Nephron (organoid): ENCODE data around the gene PDE4B.
"Not testable (repeated sequence)": the region's sequence is repeated elsewhere in the genome, so short reads cannot be mapped to it uniquely, and the experiment has no call there.

Experiments
- H3K27ac Mint-ChIP-seq, 3 experiments: 2 replicates each; pipeline ENCODE4 v1.8.0; 2020; ENCODE audit warnings: mixed read lengths in 3 of 3, mild to moderate bottlenecking in 2 of 3, moderate library complexity in 1 of 3
- H3K27me3 Mint-ChIP-seq: 2 replicates; pipeline ENCODE4 v1.8.0; 2021; ENCODE audit warnings: low read depth, mild to moderate bottlenecking, moderate library complexity, mixed read lengths
- H3K36me3 Mint-ChIP-seq: 2 replicates; pipeline ENCODE4 v1.8.0; 2020; ENCODE audit warnings: low read depth, mixed read lengths
- H3K4me1 Mint-ChIP-seq: 2 replicates; pipeline ENCODE4 v1.8.0; 2020; ENCODE audit warnings: mixed read lengths
- H3K4me3 Mint-ChIP-seq, 3 experiments: 2 replicates each; pipeline ENCODE4 v1.8.0; 2020; ENCODE audit warnings: mild to moderate bottlenecking in 3 of 3, mixed read lengths in 3 of 3, moderate library complexity in 2 of 3
- H3K9me3 Mint-ChIP-seq: 2 replicates; pipeline ENCODE4 v1.8.0; 2020; ENCODE audit warnings: mixed read lengths
- TF ChIP-seq, protein P1 (sequence below), 3 experiments: fragments of 200-600 bp; sonication (generic); IDR thresholded peaks; one replicate each; pipeline ENCODE4 v1.5.0; 2021; ENCODE audit warnings: antibody characterized with exemption in 3 of 3; ENCODE audit not compliant: unreplicated experiment in 3 of 3

The PDE4B gene

DNA sequence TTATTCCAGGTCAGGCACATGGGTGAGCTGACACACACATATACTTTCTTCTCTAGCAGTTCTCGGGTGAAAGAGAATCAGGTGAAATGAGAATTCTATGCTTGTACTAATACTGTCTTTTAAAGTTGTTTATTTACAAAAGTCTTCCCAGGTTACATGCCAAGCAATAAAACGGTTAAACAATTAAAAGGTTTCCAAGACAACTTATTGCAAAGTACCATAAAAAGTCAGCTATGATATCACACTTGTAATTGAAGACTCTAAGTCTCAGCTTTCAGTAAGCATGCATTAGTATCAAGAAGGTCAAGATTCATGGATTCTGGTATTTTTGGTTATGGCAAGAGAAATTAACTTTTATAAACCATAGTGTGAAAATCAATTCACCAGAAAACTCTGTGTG, 171.4 kb downstream of the PDE4B start:
- H3K9me3 Mint-ChIP-seq = peaks cover 12% of the 10 kb centered on the region
- H3K4me3 Mint-ChIP-seq = no peak overlapping the region
- H3K27ac Mint-ChIP-seq = no peak overlapping the region
- no peaks in the 10 kb centered on the region for H3K36me3 Mint-ChIP-seq
- TF ChIP-seq, protein P1, sequence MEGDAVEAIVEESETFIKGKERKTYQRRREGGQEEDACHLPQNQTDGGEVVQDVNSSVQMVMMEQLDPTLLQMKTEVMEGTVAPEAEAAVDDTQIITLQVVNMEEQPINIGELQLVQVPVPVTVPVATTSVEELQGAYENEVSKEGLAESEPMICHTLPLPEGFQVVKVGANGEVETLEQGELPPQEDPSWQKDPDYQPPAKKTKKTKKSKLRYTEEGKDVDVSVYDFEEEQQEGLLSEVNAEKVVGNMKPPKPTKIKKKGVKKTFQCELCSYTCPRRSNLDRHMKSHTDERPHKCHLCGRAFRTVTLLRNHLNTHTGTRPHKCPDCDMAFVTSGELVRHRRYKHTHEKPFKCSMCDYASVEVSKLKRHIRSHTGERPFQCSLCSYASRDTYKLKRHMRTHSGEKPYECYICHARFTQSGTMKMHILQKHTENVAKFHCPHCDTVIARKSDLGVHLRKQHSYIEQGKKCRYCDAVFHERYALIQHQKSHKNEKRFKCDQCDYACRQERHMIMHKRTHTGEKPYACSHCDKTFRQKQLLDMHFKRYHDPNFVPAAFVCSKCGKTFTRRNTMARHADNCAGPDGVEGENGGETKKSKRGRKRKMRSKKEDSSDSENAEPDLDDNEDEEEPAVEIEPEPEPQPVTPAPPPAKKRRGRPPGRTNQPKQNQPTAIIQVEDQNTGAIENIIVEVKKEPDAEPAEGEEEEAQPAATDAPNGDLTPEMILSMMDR (IDR thresholded peaks at IDR 0.05; ENCODE audit: unreplicated experiment in 3 of 3) = no peak
- H3K4me1 Mint-ChIP-seq = peaks cover 23% of the 10 kb centered on the region
- H3K27me3 Mint-ChIP-seq = no peaks in the 10 kb centered on the region

DNA sequence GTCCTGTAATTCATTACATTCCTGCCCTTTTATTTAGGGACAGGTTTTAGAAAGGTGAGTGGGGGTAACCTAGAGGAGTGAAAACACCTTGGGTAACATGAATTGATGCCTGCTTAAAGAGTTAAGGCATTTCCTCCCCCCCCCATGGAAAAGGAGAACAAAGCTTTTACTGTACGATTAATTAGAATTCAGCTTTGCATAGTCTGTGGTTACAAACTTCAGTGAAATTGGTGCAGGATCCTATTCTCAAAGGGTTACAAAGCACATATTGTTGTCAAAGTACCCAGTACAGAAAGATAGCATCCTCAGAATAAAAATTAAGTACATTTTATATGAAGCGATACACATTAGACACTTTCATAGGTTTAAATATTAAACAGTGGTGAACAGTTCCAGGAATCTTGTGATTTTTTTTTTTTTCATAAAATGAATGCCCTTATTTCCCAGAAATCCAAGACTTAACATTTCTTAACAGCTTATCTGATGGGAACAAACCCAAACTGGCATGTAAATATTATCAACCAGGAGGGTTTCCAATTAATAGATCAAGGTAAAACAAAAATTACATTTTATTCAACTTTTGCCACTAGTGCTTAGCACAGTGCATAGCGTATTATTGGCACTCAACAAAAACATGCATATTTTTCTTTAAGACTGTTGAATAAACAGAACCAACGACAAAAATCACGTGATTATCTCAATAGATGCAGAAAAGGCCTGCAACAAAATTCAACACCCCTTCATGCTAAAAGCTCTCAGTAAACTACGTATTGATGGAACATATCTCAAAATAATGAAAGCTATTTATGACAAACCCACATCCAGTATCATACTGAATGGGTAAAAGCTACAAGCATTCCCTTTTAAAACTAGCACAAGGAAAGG, 172.7 kb downstream of the PDE4B start:
- Mint-ChIP-seq H3K9me3 (peaks cover 12% of the 10 kb centered on the region), H3K4me3 (no peak overlapping the region), H3K27ac (no peak overlapping the region)

DNA sequence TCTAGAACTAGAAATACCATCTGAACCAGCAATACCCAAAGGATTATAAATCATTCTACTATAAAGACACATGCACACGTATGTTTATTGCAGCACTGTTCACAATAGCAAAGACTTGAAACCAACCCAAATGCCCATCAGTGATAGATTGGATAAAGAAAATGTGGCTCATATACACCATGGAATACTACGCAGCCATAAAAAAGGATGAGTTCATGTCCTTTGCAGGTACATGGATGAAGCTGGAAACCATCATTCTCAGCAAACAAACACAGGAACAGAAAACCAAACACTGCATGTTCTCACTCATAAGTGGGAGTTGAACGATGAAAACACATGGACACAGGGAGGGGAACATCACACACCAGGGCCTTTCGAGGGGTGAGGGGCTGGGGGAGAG, 174.8 kb downstream of the PDE4B start:
- Mint-ChIP-seq H3K4me1 (peaks cover 10% of the 10 kb centered on the region), H3K9me3 (peaks cover 12% of the 10 kb centered on the region)
- not testable (repeated sequence) for H3K36me3 Mint-ChIP-seq, H3K4me3 Mint-ChIP-seq, H3K27me3 Mint-ChIP-seq, H3K27ac Mint-ChIP-seq

More for the DNA sequence above, 172.7 kb downstream of the PDE4B start:
- no peaks in the 10 kb centered on the region for H3K36me3 Mint-ChIP-seq
- H3K27me3 Mint-ChIP-seq = no peaks in the 10 kb centered on the region
- TF ChIP-seq, protein P1 (IDR thresholded peaks at IDR 0.05; ENCODE audit: unreplicated experiment in 3 of 3) = no peak
- H3K4me1 Mint-ChIP-seq = peaks cover 16% of the 10 kb centered on the region

DNA sequence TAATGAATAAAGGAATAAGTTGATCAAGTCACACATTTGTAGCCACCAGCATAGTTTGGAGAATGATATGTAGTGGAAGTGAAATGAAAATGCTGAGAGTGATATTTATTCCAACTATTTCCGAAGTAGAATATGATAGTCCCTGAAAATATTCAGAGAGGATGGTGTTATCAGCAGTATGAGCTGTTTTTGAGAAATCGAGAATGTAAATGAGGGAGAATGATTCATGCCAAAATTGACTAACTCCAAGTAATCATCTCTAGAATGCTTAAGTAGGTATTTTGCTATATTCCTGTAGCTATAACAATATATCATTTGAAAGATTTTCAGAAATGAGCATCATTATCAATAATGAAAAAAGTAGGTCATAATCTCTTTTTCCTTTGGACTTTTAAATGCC, 178.9 kb downstream of the PDE4B start:
- H3K4me1 Mint-ChIP-seq = no peaks in the 10 kb centered on the region
- H3K36me3 Mint-ChIP-seq = peaks cover 1% of the 10 kb centered on the region
- TF ChIP-seq, protein P1 (IDR thresholded peaks at IDR 0.05; ENCODE audit: unreplicated experiment in 3 of 3) = no peak
- H3K27me3 Mint-ChIP-seq = no peaks in the 10 kb centered on the region
- no peak overlapping the region for H3K4me3 Mint-ChIP-seq
- H3K27ac Mint-ChIP-seq = no peak overlapping the region
- H3K9me3 Mint-ChIP-seq = peaks cover 18% of the 10 kb centered on the region

DNA sequence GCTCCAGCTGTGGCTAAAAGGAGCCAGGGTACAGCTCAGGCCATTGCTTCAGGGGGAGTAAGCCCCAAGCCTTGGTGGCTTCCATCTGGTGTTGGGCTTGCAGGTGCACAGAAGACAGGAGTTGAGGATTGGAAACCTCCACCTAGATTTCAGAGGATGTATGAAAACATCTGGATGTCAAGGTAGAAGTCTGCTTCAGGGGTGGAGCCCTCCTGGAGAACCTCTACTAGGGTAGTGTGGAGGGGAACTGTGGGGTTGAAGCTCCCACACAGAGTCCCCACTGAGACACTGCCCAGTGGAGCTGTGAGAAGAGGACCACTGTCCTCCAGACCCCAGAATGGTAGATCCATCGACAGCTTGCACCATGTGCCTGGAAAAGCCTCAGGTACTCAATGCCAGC, 183.0 kb downstream of the PDE4B start:
- Mint-ChIP-seq H3K36me3 (peaks cover 4% of the 10 kb centered on the region), H3K4me1 (peaks cover 19% of the 10 kb centered on the region), H3K27me3 (no peaks in the 10 kb centered on the region), H3K27ac (no peak overlapping the region), H3K9me3 (peaks cover 12% of the 10 kb centered on the region), H3K4me3 (no peak overlapping the region)
- TF ChIP-seq, protein P1 (IDR thresholded peaks at IDR 0.05; ENCODE audit: unreplicated experiment in 3 of 3) = no peak

DNA sequence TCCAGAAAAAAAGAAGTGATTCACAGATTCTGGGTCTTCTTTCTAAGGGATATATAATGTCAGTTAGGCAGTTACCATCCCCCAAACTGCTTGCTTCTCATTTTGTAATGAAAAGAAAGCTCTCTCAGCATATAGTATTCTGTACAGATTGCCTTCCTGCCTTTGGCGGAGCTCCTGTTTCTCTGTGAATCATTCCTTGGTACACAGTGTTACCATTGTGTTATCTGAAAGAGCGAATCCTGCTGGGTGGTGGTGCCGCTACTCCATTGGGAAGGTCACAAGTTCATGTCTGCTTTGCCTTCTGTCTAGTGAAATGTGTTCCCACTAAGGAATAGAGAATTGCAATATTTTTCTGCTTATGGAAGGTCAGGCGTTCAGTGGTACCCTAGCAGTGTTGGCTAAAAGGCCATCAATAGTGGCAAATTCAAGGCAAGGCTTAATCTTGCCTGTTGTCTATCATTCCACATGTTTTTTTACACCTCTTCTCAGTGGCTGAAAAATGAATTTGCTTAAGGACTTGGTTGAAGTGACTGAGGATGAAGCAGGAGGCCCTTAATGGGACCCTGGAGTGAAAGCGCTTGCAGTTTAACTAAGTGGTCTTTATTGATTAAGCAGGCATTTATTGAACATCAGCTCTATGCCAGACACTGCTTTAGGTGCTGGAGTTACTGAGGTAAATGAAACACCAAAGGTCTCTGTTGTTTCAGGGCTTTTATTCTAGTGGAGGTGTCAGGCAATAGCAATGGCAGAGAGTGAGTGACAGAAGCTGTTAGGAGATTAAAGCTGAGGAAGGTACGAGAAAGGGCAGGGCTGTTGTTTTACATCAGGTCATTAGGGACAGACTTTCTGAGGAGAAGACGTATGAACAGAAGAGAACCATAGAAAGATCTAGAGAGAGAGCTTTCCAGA, 186.7 kb downstream of the PDE4B start:
- Mint-ChIP-seq H3K9me3 (peaks cover 12% of the 10 kb centered on the region), H3K36me3 (peaks cover 4% of the 10 kb centered on the region), H3K27ac (peak overlapping the region; percentile 1 to 74 (median 35)), H3K4me1 (peaks cover 19% of the 10 kb centered on the region), H3K27me3 (no peaks in the 10 kb centered on the region), H3K4me3 (peak overlapping the region in 1 of 3 experiments; percentile 7)
- TF ChIP-seq, protein P1 (IDR thresholded peaks at IDR 0.05; ENCODE audit: unreplicated experiment in 3 of 3) = no peak
